Measurements from ENCODE around the gene STK25.

STK25 gene

DNA sequence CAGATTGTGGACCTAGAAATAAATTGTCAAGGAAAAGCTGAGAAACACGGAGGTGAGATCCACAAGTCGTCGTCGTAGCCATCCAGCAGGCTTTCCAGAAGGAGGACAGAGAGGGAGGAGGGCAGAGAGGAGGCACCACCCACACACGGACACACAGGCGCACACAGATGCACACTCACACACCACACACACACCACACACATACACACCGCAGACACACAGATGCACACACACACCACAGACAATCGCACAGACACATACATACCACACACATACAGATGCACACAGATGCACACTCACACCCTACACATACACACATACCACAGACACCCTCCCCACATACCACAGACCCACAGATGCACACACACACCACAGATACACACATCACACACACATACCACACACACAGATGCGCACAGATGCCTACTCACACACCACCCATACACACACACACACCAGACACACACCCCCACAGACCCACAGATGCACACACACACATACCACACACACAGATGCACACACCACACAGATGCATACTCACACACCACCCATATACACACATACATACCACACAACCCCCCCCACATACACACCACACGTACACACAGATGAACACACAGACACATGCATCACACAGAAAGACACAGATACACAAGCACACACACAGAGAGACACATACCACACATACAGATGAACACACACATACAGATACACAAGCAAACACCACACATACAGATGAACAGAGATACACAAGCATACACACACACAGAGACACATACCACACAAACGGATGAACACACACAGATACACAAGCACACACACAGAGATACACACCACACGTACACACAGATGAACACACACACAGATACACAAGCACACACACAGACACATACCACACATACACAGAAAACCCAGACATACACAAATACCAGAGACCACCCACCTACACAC is 37.4 kb upstream of the STK25 start:
- Histone ChIP-seq H3K36me3 (replicated peaks) (no peaks in the 10 kb centered on the region), H3K27me3 (ENCODE audit: low read depth) (no peaks in the 10 kb centered on the region), H3K9me3 (no peaks in the 10 kb centered on the region), H3K4me3 (no peak overlapping the region), H3K4me1 (peaks cover 4% of the 10 kb centered on the region)
- in situ Hi-C loops (cut with MboI; ENCODE audit: low sequenced_read_pairs), result no loop called here
- no peak for DNase-seq (ENCODE audit: low spot score in 2 of 2)

DNA sequence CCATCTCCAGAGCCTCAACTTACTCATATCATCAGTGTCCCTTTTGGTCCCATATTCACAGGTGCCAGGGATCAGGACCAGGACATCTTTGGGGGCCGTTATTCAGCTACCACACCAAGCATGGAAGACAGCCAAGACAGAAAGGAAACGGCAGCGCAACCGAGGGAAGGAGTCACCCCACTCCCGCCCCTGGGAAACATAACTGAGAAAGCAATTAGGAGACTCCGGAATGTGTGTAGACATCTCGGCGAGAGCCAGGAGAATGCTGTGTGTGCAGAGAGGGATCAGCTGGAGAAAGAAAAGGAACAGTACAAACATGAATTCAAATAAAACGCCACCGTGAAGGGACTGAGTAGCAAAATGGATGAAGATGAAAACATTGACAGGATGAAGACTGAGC is 36.7 kb upstream of the STK25 start:
- Histone ChIP-seq H3K4me3 (no peak overlapping the region), H3K36me3 (replicated peaks) (no peaks in the 10 kb centered on the region), H3K4me1 (peaks cover 9% of the 10 kb centered on the region), H3K9me3 (no peaks in the 10 kb centered on the region), H3K27me3 (ENCODE audit: low read depth) (no peaks in the 10 kb centered on the region)
- DNase-seq (ENCODE audit: low spot score in 2 of 2), result no peak
- in situ Hi-C loops (cut with MboI; ENCODE audit: low sequenced_read_pairs), result no loop called here

DNA sequence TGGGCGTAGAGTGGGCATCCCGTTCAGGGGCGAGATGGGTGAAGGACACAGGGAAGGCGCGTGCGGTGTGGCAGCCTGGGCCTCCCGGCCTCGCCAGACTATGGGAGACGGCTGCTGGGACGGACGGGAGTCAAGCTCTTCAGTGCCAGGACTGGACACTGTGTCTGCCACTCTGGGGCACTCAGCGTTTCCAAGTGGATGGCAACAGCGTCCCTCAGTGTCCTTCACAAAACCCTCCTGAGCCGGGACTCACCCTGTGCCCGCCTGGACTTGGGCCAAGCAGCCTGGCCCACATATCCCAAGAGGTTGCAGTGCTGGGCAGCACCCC is 33.9 kb upstream of the STK25 start:
- in situ Hi-C loops (cut with MboI; ENCODE audit: low sequenced_read_pairs), result no loop called here

DNA sequence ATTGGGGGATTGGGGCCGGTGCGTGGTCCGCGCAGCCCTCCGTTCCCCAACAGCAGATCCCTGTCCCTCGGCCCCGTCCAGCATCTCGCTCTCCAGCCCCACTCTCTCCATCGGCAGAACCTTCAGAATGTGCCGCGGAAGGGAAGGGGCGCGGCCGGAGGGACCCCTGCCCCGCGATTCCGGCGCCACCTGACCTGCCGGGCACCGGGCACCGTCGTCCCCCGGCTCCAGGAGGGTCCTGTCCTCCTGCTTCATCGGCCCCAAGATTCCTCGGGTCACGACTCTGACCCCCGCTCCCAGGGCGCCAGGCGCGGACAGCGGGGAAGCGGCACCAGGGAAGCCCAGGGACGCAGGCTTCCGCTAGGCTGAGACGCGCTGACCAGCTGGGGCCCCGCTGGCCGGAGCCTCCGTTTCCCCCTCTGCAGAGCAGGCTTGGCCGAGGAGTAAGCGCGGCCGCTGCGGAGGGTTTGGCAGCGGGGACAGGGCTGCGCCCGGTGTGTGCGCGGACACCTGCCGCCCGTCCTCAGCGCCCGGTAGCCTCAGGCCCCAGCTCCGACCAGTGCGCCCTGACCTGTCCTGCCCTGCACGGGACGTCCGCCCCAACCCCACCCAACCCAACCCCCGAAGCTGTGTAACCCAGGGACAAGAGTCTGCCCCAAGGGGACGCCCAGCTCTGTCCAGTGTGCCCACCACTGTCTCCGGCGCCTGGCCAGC is 33.3 kb upstream of the STK25 start:
- in situ Hi-C loops (cut with MboI; ENCODE audit: low sequenced_read_pairs), result no loop called here
- no peak for DNase-seq (ENCODE audit: low spot score in 2 of 2)
- H3K36me3 ChIP-seq (replicated peaks), result no peaks in the 10 kb centered on the region
- H3K4me3 ChIP-seq, result no peak overlapping the region
- peaks cover 8% of the 10 kb centered on the region for H3K4me1 ChIP-seq
- H3K27me3 ChIP-seq (ENCODE audit: low read depth), result no peaks in the 10 kb centered on the region
- H3K9me3 ChIP-seq, result no peaks in the 10 kb centered on the region

More for the DNA sequence above, 33.9 kb upstream of the STK25 start:
- no peak for DNase-seq (ENCODE audit: low spot score in 2 of 2)
- no peaks in the 10 kb centered on the region for H3K27me3 ChIP-seq (ENCODE audit: low read depth)
- no peaks in the 10 kb centered on the region for H3K36me3 ChIP-seq (replicated peaks)
- H3K9me3 ChIP-seq, result no peaks in the 10 kb centered on the region
- H3K4me3 ChIP-seq, result no peak overlapping the region
- peaks cover 9% of the 10 kb centered on the region for H3K4me1 ChIP-seq

DNA sequence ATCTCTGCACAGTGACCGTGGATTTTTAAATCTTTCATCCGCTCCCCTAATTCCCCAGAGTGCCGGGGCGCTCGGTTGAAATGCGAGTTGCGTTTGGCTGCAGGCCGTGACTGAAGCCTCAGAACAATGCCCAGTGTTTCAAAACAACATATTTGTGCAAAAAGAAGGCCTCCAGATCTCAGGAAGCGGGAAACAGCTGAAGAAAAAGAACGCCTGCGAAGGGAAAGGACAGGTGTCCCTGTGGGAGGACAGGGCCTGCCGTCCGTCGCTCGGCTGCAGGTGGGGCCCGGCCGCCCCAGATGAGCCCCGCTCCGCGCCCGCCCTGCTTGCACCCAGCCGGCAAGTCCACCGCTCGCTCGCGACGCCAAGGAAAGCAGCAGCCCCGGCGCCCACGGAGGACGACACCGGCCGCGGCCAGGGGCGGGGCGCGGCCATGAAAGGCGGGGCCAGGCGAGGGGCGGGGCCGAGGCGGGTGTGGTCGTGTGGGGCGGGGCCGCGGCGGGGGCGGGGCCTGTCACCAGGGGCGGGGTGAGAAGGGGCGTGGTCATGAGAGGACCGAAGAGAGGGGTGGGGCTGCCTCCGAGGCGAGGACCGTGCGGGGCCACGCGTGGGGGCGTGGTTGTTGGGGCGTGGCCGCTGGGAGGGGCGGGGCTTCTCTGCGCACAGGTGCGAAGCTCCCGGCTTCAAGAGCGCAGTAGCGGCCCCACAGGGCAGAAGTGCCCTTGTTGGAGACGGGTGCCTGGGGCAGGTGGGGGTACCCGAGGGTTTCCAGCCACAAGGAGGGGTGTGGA is 32.6 kb upstream of the STK25 start:
- H3K4me1 ChIP-seq, result peaks cover 7% of the 10 kb centered on the region; the same call in 1 of the 2 replicates
- H3K4me3 ChIP-seq, result peak overlapping the region; percentile 41
- H3K27me3 ChIP-seq (ENCODE audit: low read depth), result no peaks in the 10 kb centered on the region
- in situ Hi-C loops (cut with MboI; ENCODE audit: low sequenced_read_pairs), result no loop called here
- H3K36me3 ChIP-seq (replicated peaks), result no peaks in the 10 kb centered on the region
- no peaks in the 10 kb centered on the region for H3K9me3 ChIP-seq
- DNase-seq (ENCODE audit: low spot score in 2 of 2), result peak; percentile 36 to 90

DNA sequence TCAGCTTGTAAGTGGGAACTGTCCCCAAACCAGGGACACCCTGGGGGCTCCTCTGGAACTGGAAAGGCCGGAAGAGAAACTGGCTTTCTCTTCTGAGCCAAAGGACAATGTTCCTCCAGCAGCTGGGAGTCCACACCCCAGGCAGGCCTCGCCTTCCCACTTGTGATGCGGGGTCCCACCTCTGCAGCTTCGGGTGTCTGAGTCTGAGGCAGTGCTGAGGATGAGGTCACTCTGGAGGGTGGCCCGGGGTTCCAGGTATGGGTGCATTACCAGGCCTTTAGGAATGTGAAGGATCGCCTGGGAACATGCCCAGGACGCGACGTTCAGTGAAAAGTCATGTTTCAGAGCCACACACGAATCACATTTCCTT is 32.0 kb upstream of the STK25 start:
- peaks cover 7% of the 10 kb centered on the region; the same call in 1 of the 2 replicates for H3K4me1 ChIP-seq
- in situ Hi-C loops (cut with MboI; ENCODE audit: low sequenced_read_pairs), result no loop called here
- H3K9me3 ChIP-seq, result no peaks in the 10 kb centered on the region
- peak overlapping the region; percentile 41 for H3K4me3 ChIP-seq
- H3K27me3 ChIP-seq (ENCODE audit: low read depth), result no peaks in the 10 kb centered on the region
- DNase-seq (ENCODE audit: low spot score in 2 of 2), result no peak
- no peaks in the 10 kb centered on the region for H3K36me3 ChIP-seq (replicated peaks)

DNA sequence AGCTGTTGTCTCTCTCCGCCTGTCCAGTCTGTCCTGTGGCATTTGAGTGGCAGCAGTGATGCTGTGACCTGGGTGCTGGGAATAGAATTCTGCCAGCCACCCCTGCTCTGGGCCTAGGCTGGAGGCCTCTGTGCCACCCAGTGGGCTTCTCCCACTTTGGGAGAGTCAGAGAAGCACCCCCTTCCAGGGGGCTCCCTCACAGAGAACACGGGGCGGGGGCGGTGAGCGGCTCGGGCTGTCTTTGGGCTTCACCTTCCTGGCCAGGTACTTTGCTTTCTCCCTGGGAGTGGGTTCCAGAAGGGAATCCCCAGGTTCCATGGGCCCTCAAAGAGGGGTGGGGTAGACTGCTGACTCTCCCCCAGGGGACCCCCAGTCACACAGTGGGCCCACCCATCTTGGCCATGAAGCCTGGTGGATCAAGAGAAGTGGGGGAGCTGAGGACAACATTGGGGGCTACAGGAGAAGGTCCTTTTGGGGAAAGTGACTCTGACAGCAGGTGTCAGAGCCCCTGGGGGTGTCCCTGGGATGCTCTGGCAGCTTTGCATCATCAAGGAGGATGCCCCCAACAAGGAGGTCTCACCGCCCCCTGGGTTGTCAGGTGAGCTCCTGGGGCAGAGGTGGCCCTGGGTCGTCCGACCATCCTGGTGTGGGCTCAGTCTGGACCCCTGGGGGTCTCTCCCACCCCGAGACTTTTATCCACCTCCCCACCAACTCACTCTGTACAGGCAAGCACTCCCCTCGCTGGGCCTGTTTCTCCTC is 31.4 kb upstream of the STK25 start:
- no peaks in the 10 kb centered on the region for H3K36me3 ChIP-seq (replicated peaks)
- H3K4me3 ChIP-seq, result no peak overlapping the region; the same call in 1 of the 2 replicates
- H3K4me1 ChIP-seq, result peaks cover 7% of the 10 kb centered on the region; the same call in 1 of the 2 replicates
- in situ Hi-C loops (cut with MboI; ENCODE audit: low sequenced_read_pairs), result no loop called here
- H3K27me3 ChIP-seq (ENCODE audit: low read depth), result no peaks in the 10 kb centered on the region
- no peaks in the 10 kb centered on the region for H3K9me3 ChIP-seq
- no peak for DNase-seq (ENCODE audit: low spot score in 2 of 2)

DNA sequence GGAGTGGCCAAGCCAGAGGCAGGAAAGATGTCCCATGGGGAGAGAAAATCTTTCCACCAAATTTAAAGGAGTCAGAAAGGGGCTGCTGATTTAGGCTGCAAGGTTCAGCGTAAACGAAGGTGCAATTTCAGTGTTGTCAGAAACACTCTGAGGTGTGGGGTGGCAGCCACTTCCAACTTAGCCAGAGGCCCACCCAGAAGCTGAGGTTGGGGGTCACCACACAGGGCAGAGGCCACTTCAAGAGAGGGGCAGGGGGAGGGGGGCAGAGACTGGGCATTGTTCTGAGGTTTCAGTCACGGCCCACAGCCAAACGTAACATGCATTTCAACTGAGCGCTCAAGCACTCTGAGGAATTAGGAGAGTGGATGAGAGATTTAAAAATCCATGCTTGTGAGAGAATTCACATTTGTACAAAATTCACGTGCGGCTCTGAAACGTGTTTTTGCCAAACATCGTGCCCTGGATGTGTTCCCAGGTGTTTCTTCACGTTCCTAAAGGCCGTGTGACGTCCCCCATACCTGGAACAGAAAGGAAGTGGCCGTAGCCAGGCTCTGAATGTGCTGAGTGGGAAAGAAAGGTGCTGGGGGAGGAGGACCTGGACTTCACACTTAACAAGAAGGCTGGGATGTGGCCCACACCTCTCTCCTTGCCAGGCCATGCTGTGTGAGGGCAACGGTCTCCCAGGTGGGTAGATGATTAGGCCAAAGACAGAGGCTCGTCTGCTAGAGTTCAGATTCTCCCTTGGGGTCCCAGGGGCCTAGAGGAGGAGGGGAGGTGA is 30.6 kb upstream of the STK25 start:
- Histone ChIP-seq H3K27me3 (ENCODE audit: low read depth) (no peaks in the 10 kb centered on the region), H3K36me3 (replicated peaks) (no peaks in the 10 kb centered on the region), H3K4me1 (peaks cover 7% of the 10 kb centered on the region; the same call in 1 of the 2 replicates), H3K4me3 (no peak overlapping the region), H3K9me3 (no peaks in the 10 kb centered on the region)
- no peak for DNase-seq (ENCODE audit: low spot score in 2 of 2)
- in situ Hi-C loops (cut with MboI; ENCODE audit: low sequenced_read_pairs), result no loop called here

DNA sequence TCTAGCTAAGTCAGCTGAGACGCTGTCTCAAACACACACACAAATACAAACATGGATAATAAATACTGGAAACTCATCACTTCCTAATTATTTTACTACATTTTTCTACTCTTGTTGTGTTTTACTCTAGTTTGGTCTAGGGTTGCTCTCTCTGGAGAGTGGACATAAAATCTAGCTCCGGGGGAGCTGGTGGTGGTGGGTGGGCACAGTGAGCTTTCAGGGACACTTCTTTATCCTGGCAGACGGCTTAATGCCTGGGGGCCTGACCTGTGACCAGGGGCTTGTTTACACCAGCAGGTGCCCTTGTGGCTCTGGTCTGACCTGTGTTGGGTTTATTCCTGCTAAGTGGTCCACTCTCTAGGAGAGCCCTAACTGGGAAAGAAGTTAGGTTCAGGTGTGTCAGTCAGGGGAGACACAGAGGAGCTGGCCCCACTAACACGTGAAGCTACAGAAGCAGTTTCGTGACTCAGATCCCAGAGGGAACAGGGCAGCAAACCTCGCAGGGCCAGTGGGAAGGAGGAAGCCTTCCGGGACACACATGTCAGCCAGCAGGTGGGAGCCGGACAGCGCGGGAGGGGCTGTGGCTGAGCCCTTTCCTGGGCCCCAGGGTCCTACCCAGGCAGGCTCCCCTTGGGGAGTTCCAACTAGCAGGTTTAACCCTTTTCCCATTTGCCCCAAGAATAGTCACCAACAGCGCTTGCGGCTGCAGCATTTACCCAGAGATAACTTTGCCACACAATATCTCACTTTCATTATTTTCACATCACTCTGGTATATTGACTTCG is 27.7 kb upstream of the STK25 start:
- no peak for DNase-seq (ENCODE audit: low spot score in 2 of 2)
- in situ Hi-C loops (cut with MboI; ENCODE audit: low sequenced_read_pairs), result no loop called here
- Histone ChIP-seq H3K4me1 (peaks cover 7% of the 10 kb centered on the region; the same call in 1 of the 2 replicates), H3K9me3 (no peaks in the 10 kb centered on the region), H3K4me3 (no peak overlapping the region), H3K27me3 (ENCODE audit: low read depth) (no peaks in the 10 kb centered on the region), H3K36me3 (replicated peaks) (no peaks in the 10 kb centered on the region)

DNA sequence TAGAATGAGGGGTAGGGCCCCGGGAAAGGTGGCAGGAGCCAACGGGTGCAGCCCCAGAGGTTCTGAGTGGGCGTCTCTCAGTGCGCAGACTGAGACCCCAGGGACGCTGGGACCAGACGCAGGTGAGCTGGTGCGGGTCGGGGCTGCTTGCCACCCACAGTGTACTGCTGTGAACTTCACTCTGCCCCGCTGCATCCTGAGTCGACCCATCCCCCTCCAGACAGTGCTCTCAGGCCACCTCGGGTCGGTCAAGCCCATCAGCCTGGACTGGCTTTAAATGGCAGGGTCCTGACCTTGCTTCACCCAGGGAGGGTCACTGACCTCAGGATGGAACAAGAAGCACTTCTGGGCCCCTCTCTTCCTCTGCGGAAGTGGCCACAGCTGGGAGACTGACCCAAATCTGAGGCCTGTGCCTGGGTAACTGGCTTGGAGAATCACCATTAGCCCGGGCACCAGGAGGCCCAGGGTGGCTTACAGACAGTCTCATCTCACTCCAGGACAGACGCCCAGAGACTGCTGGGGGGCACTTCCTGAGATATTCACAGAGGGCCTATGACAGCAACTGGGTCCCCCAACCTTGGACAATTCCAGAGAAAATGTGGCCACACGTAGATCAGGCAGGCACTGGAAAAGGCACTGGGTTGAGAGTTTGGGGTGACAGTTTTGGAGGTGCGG is 26.5 kb upstream of the STK25 start:
- H3K4me3 ChIP-seq, result no peak overlapping the region
- no peaks in the 10 kb centered on the region for H3K4me1 ChIP-seq
- DNase-seq (ENCODE audit: low spot score in 2 of 2), result no peak
- H3K27me3 ChIP-seq (ENCODE audit: low read depth), result no peaks in the 10 kb centered on the region
- H3K9me3 ChIP-seq, result no peaks in the 10 kb centered on the region
- in situ Hi-C loops (cut with MboI; ENCODE audit: low sequenced_read_pairs), result no loop called here
- H3K36me3 ChIP-seq (replicated peaks), result no peaks in the 10 kb centered on the region

DNA sequence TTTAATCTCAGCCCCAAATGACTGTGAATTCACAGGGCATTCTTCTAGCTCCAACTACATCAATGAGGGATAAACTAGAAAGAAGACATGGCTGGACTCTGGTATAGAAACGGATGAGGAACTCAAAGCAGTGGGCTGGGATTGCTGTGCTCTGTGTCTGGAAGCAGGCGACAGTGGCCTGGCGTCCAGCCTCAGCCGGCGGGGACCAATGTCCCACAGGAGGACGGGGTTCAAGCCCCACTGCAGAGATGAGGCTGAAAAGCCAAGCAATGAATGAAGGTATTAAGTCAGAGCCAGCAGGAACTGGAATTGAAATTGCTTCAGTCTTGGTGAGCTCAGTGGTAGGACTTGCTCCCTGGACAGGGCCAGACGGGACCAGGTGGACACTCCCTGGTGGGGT is 25.9 kb upstream of the STK25 start:
- H3K9me3 ChIP-seq, result no peaks in the 10 kb centered on the region
- no peaks in the 10 kb centered on the region for H3K36me3 ChIP-seq (replicated peaks)
- no peak overlapping the region for H3K4me3 ChIP-seq
- DNase-seq (ENCODE audit: low spot score in 2 of 2), result no peak
- in situ Hi-C loops (cut with MboI; ENCODE audit: low sequenced_read_pairs), result no loop called here
- no peaks in the 10 kb centered on the region for H3K27me3 ChIP-seq (ENCODE audit: low read depth)
- no peaks in the 10 kb centered on the region for H3K4me1 ChIP-seq
